Colonic mucosa (tissue), 4 donors: ENCODE data around the gene MIXL1. TPM values are rescaled to one million over a fixed set of nuclear protein-coding genes. Genes with fewer than 3 reads are reported as not detected.
"Not testable (repeated sequence)": the region's sequence is repeated elsewhere in the genome, so short reads cannot be mapped to it uniquely, and the experiment has no call there.

Experiments
- DNase-seq: peaks from one replicate; pipeline ENCODE4 v3.0.0-alpha.2; 2020
- H3K27ac ChIP-seq: fragments of 200-600 bp; one replicate; pipeline ENCODE4 v1.8.0; 2021
- H3K27me3 ChIP-seq: fragments of 200-600 bp; one replicate; pipeline ENCODE4 v1.8.0; 2021
- H3K36me3 ChIP-seq: fragments of 200-600 bp; one replicate; pipeline ENCODE4 v1.8.0; 2021
- H3K4me1 ChIP-seq: fragments of 200-600 bp; one replicate; pipeline ENCODE4 v1.8.0; 2021; ENCODE audit warnings: mild to moderate bottlenecking
- H3K4me3 ChIP-seq: fragments of 200-600 bp; one replicate; pipeline ENCODE4 v1.8.0; 2021
- H3K9ac ChIP-seq, 2 donors: one replicate each; pipeline ENCODE4 v1.7.0; 2013; ENCODE audit warnings: control low read depth in 2 of 2, low read depth in 2 of 2, low read length in 2 of 2
- H3K9me3 ChIP-seq: fragments of 200-600 bp; one replicate; pipeline ENCODE4 v1.8.0; 2021
- intact Hi-C: fragments of 100-400 bp; cut with DNase I; formaldehyde crosslinking; loops from one replicate; pipeline ENCODE4 v1.14.1; 2022
- total RNA-seq, 2 donors: library from RNA; stranded (reverse); fragmentation: NEBNext Ultra II Directional in 1 of 2; extraction: Animal tissue kit (Norgen Biotek cat#: 25700) in 1 of 2; gene quantifications; one replicate each; pipeline ENCODE4 v1.2.1, GENCODE V29; 2021
- TF ChIP-seq, protein P1 (sequence below): fragments of 200-600 bp; IDR thresholded peaks from one replicate; pipeline ENCODE4 v1.8.0; 2022; ENCODE audit warnings: antibody characterized with exemption, mild to moderate bottlenecking
- donor health status: healthy.
- donor health status: DM: no; HTN: no; CAD: no.
- donor health status: DM: no; HTN: no; CAD: no.

Gene MIXL1
- total RNA-seq, 2 donors from 2014 or later, result not detected

DNA sequence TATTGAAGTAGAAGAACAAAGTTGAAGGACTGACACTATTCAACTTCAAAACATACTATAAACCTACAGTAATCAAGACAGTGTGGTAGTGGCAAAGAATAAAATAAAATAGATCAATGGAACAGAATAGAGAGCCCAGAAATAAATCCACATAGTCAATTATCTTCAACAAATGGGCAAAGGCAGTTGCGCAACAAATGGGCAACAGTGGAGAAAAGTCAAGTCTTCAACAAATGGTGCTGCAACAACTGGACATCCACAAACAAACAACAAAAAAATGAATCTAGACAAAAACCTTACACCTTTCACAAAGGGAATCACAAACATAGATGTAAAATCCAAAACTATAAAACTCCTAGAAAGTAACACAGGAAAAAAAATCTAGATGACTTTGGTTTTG, 38.4 kb downstream of the MIXL1 start:
- no peaks in the 10 kb centered on the region for H3K36me3 ChIP-seq
- no peak for DNase-seq

DNA sequence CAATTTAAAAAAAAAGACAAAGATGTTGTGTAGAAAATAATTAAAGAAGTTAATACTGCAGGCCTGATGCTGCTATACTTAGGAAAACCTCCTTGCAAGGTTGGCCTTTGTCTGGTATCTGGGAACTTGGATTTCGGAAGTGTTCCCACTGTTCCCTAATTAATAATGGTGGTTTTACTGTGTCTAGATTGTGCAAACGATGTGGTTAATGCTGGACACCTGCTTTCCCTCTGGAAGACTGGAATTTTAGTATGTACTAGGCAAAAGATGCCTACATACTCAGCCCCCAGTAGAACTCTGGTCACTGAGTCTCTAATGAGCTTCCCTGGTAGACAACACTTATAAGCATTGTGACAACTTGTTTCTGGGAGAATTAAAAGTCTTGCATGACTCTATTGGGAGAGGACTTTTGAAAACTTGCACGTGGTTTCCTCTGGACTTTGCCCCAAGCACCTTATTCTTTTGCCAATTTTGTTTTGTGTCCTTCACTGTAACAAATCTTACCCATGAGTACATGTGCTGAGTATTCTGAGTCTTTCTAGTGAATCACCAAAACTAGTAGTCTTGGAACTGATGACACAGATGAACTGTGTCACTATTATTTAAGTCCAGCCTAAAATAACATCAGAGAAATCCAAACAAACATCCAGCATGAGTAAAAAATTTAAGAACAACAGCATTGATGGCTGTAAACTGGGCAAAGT, 45.1 kb downstream of the MIXL1 start:
- no peaks in the 10 kb centered on the region for H3K36me3 ChIP-seq
- intact Hi-C loops, result no loop called here
- DNase-seq, result no peak
- TF ChIP-seq, protein P1, sequence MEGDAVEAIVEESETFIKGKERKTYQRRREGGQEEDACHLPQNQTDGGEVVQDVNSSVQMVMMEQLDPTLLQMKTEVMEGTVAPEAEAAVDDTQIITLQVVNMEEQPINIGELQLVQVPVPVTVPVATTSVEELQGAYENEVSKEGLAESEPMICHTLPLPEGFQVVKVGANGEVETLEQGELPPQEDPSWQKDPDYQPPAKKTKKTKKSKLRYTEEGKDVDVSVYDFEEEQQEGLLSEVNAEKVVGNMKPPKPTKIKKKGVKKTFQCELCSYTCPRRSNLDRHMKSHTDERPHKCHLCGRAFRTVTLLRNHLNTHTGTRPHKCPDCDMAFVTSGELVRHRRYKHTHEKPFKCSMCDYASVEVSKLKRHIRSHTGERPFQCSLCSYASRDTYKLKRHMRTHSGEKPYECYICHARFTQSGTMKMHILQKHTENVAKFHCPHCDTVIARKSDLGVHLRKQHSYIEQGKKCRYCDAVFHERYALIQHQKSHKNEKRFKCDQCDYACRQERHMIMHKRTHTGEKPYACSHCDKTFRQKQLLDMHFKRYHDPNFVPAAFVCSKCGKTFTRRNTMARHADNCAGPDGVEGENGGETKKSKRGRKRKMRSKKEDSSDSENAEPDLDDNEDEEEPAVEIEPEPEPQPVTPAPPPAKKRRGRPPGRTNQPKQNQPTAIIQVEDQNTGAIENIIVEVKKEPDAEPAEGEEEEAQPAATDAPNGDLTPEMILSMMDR, result no peak
- H3K27me3 ChIP-seq, result no peaks in the 10 kb centered on the region
- H3K27ac ChIP-seq, result no peak overlapping the region
- H3K4me3 ChIP-seq, result no peak overlapping the region
- no peaks in the 10 kb centered on the region for H3K4me1 ChIP-seq
- no peaks in the 10 kb centered on the region for H3K9me3 ChIP-seq
- no peak overlapping the region for H3K9ac ChIP-seq

More for the DNA sequence above, 38.4 kb downstream of the MIXL1 start:
- no peak overlapping the region for H3K9ac ChIP-seq
- no peak overlapping the region for H3K27ac ChIP-seq
- intact Hi-C loops, result no loop called here
- no peaks in the 10 kb centered on the region for H3K27me3 ChIP-seq
- no peak overlapping the region for H3K4me3 ChIP-seq
- H3K4me1 ChIP-seq, result no peaks in the 10 kb centered on the region
- H3K9me3 ChIP-seq, result no peaks in the 10 kb centered on the region
- TF ChIP-seq, protein P1, result no peak

DNA sequence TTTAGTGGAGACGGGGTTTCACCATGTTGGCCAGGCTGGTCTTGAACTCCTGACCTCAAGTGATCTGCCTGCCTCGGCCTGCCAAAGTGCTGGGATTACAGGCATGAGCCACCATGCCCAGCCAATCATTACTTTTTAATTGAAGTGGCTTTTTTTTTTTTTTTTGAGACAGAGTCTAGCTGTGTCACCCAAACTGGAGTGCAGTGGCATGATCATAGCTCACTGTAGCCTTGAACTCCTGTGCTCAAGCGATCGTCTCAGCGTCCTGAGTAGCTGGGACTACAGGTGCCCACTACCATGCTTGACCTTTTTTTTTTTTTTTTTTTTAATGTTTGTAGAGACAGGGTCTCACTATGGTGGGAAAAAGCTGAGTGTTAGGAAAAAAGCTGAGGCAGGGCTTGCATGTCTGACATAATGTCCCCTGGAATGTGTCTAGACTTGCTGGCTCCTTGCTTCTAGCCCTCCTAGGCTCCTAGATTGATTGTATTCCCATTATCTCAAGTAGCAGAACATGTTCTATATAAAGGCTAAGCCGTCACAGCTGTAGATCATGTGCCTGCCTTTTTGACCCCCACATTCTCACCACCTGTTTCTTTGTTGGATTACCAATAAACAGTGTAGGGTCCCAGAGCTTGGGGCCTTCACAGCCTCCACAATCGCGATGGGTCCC, 48.9 kb downstream of the MIXL1 start:
- H3K9ac ChIP-seq, H3K36me3 ChIP-seq, H3K9me3 ChIP-seq, DNase-seq, H3K4me1 ChIP-seq, H3K27ac ChIP-seq, intact Hi-C loops, H3K4me3 ChIP-seq, H3K27me3 ChIP-seq: not testable (repeated sequence)

DNA sequence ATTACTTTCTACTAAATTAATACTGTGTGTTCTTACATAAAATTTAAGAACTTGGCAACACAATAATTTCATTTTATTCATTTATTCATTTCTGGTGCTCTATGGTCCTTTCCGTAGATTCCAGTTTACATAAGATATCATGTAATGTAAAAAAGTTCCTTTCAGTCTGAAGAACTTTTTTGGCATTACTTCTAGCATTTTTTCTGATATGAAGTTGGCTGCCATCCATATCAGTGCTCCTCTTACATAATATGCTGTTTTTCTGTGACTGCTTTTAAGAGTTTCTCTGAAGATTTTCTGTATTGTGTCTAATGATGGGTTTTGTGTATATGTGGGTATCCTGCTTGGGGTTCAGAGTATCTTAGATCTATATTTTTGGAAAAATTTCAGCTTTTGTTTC, 50.7 kb downstream of the MIXL1 start:
- no peaks in the 10 kb centered on the region for H3K4me1 ChIP-seq
- no peaks in the 10 kb centered on the region for H3K9me3 ChIP-seq
- H3K27me3 ChIP-seq, result no peaks in the 10 kb centered on the region
- no peak overlapping the region for H3K27ac ChIP-seq
- H3K9ac ChIP-seq, result no peak overlapping the region
- TF ChIP-seq, protein P1, result no peak
- no peak for DNase-seq
- H3K36me3 ChIP-seq, result no peaks in the 10 kb centered on the region
- intact Hi-C loops, result no loop called here
- no peak overlapping the region for H3K4me3 ChIP-seq

DNA sequence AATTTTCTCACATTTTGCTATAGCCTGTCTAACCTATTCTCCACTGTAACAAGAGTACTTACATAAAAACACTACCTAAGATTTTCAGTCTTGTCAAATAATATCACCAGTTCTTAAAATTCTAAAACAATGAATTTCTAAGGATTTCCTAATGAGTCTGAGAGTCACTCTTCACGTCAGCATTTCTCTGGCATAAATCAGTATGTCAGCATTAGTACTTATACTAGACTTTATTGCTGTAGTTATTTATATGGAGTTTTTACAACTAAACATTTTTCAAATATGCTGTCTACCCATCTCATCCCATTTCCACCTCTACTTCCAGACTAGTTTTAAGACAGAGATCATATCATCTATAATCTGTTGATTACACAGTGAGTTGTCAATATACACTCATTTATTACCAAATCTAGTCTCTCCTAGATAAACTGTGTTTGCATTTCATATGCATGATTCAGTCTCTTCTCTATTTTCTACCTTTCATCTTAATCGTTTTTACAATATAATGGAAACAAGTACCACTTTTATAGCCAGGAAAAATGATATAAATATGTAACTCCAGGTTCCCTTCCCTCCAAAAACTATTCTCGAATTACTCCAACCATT, 52.7 kb downstream of the MIXL1 start:
- TF ChIP-seq, protein P1, result no peak
- Histone ChIP-seq H3K36me3 (no peaks in the 10 kb centered on the region), H3K27me3 (no peaks in the 10 kb centered on the region), H3K9me3 (no peaks in the 10 kb centered on the region), H3K9ac (no peak overlapping the region), H3K4me3 (no peak overlapping the region), H3K4me1 (no peaks in the 10 kb centered on the region), H3K27ac (no peak overlapping the region)
- DNase-seq, result no peak
- intact Hi-C loops, result no loop called here

Other genes starting within 250 kb of the MIXL1 start
- 10 to 100 TPM; 12.9 to 19.8 TPM for gene SDE2, start 224.3 kb upstream of the MIXL1 start, total RNA-seq
- 100 to 1,000 TPM; 680 to 810 TPM for gene H3-3A, start 160.9 kb upstream of the MIXL1 start, total RNA-seq
- gene ACBD3, start 36.9 kb upstream of the MIXL1 start, total RNA-seq, result 10 to 100 TPM; 46.6 to 61.6 TPM
- 1 to 10 TPM; 3.5 to 7.1 TPM for gene LIN9, start 85.5 kb downstream of the MIXL1 start, total RNA-seq
- 10 to 100 TPM; 56.7 to 96.3 TPM for gene PARP1, start 184.4 kb downstream of the MIXL1 start, total RNA-seq